Stimulated activated memory B cell treated with anti-CD40 and anti-IgM and Interleukin-4, amounts not matched to agents 10 μg/mL and 1 μg/mL and 100 μg/mL, for 72 hours (primary cell): ENCODE results near the gene MYOF.
"Not testable (repeated sequence)": the region's sequence is repeated elsewhere in the genome, so short reads cannot be mapped to it uniquely, and the experiment has no call there.

Source experiments
- ATAC-seq: fragments of 150-1000 bp; cut with Tn5 transposase; 2 replicates; pipeline ENCODE4 v1.10.0; 2021
- H3K27ac Mint-ChIP-seq: one replicate; pipeline ENCODE4 v1.8.0; 2022; ENCODE audit warnings: mild to moderate bottlenecking, mixed read lengths
- H3K27me3 Mint-ChIP-seq: one replicate; pipeline ENCODE4 v1.8.0; 2022; ENCODE audit warnings: mixed read lengths
- H3K36me3 Mint-ChIP-seq: one replicate; pipeline ENCODE4 v1.8.0; 2022; ENCODE audit warnings: mixed read lengths
- H3K4me1 Mint-ChIP-seq: one replicate; pipeline ENCODE4 v1.8.0; 2022; ENCODE audit warnings: mixed read lengths
- H3K4me3 Mint-ChIP-seq: one replicate; pipeline ENCODE4 v1.8.0; 2022; ENCODE audit warnings: mild to moderate bottlenecking, moderate library complexity, mixed read lengths
- H3K9me3 Mint-ChIP-seq: one replicate; pipeline ENCODE4 v1.8.0; 2022; ENCODE audit warnings: mixed read lengths

Gene MYOF

DNA sequence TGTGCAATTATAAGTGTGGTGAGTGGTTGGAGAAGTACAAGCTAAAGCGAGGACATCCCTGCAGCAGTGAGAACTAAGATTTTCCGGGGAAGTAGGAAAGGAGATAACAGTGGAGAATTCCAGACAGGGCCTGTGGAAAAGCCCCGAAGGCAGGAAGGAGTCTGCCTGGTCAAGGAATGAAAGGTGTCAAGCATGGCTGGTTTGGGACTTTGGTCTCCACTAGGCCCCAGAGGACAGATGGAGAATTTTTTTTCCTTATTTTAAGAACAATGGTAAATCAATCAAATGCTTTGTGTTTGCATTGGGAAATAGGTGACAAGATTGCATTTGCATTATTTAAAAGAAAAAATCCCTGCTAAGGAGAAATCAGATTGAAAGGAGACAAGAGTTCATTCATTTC, 11.0 kb upstream of the MYOF start:
- ATAC-seq, result no peak
- Mint-ChIP-seq H3K27ac (no peak overlapping the region), H3K4me1 (peaks cover 20% of the 10 kb centered on the region), H3K27me3 (peaks cover 22% of the 10 kb centered on the region), H3K4me3 (no peak overlapping the region), H3K9me3 (no peaks in the 10 kb centered on the region), H3K36me3 (no peaks in the 10 kb centered on the region)

DNA sequence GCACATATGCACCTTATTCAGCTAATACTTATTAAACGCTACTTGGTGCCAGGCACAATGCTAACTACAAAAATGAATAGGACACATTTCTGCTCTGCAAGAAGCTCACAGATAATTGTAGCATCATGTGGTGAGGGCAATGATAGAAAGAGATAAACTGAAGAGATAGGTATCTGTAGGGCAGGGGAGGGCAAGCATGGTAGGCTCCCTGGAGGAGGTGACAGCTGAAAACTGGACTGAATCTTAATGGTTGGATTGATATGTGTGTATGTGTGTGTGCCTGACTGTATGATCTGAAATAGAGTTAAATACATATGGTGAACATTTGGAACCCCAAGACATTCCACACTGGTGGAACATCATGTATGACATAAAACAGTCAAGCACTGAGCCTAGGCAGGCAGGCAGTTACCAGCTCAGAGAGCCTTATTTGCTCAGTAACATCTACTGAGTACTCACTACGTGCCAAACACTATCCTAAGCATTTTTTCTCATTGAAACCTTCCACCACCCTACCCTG, 9.5 kb upstream of the MYOF start:
- H3K27me3 Mint-ChIP-seq, result peaks cover 30% of the 10 kb centered on the region
- H3K36me3 Mint-ChIP-seq, result no peaks in the 10 kb centered on the region
- no peak overlapping the region for H3K27ac Mint-ChIP-seq
- H3K4me3 Mint-ChIP-seq, result no peak overlapping the region
- ATAC-seq, result no peak
- no peaks in the 10 kb centered on the region for H3K9me3 Mint-ChIP-seq
- H3K4me1 Mint-ChIP-seq, result peaks cover 5% of the 10 kb centered on the region

DNA sequence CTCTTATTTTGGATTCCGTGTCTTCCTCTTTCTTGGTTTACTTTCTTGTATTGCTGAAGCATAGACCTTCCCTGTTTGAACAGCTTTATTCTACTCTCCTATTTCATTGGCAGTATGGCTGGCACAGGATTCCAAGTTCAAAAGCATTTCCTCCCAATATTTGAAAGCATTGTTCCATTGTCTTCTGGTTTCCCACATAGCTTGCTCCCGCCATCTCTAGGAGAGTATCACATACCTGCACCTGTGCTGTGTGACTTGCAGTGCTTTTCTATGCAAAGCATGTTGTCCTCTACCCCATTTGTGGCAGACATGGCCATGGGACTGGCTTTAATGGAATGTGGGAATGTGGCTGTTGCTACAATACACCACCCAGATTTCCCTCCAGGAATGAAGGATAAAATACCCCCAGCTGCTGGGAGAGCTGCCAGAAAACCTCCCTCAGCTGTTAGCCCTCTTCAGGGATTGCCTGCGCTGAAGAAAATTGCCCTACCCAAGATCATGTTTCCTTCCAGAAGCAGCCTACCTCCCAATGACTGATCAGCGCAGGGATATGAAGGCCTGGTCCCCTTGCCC, 6.9 kb upstream of the MYOF start:
- Mint-ChIP-seq H3K27me3 (peaks cover 53% of the 10 kb centered on the region), H3K4me1 (no peaks in the 10 kb centered on the region), H3K9me3 (no peaks in the 10 kb centered on the region), H3K4me3 (no peak overlapping the region), H3K36me3 (no peaks in the 10 kb centered on the region), H3K27ac (no peak overlapping the region)
- ATAC-seq, result no peak

DNA sequence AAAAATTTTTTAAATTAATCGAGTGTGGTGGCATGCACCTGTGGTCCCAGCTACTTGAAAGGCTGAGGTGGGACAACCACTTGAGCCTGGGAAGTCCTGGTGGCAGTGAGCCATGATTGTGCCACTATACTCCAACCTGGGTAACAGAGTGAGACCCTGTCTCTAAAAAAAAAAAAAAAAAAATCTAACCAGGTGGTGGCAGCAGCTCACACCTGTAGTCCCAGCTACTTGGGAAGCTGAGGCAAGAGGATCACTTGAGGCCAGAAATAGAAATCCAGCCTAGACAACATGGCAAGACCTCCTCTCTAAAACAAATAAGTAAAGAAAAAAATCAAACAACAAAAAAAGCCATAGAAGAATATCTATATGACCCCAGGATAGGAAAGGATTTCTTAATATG, 3.6 kb upstream of the MYOF start:
- Mint-ChIP-seq H3K4me1 (peaks cover 20% of the 10 kb centered on the region), H3K9me3 (no peaks in the 10 kb centered on the region), H3K4me3 (no peak overlapping the region), H3K36me3 (no peaks in the 10 kb centered on the region), H3K27ac (no peak overlapping the region), H3K27me3 (peaks cover 54% of the 10 kb centered on the region)
- ATAC-seq, result no peak

DNA sequence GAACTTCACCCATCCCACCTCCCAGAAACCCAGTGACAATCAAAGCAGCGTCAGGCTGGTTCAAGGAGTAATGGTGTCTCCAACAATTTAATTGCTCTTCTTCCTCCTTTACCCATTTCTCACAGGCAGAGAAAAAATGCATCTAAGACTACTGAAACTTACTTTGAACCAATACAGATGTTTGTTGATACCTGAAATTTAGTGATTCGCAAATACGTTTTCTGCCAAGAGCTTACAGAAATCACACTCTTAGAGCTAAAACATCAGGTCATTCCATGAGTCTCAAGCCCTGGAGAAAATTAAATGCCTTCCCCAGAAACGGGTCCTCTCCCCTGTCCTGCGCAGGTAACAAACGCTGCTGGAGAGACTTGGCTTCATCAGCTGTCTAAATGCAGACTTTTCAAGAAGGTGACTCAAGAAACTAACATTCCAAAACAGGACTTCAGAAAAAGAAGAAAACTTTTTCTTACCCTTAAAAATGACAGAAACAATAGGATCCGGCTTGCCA, 443 bp downstream of the MYOF start:
- Mint-ChIP-seq H3K27ac (peak overlapping the region; percentile 77), H3K9me3 (no peaks in the 10 kb centered on the region)
- no peak for ATAC-seq

DNA sequence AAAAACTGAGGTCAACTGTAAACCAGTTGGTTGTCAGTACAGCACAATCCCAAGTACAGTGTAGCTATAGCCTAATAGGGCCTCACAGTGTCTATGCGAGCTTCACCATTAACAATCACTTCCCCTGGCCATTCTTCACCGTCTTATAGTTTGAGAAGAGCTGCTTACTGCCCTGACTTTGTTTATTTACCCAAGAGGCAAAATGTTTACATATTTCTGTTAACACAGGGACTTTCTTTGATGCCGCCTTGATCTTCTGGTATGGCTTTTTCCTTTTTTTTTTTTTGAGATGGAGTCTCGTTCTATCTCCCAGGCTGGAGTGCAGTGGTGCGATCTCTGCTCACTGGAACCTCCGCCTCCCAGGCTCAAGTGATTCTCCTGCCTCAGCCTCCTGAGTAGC, 3.3 kb downstream of the MYOF start:
- H3K9me3 Mint-ChIP-seq, result no peaks in the 10 kb centered on the region
- no peaks in the 10 kb centered on the region for H3K36me3 Mint-ChIP-seq
- ATAC-seq, result no peak
- no peaks in the 10 kb centered on the region for H3K27me3 Mint-ChIP-seq
- no peak overlapping the region for H3K4me3 Mint-ChIP-seq
- no peak overlapping the region for H3K27ac Mint-ChIP-seq
- H3K4me1 Mint-ChIP-seq, result peaks cover 20% of the 10 kb centered on the region

More for the DNA sequence above, 443 bp downstream of the MYOF start:
- Mint-ChIP-seq H3K4me1 (peaks cover 20% of the 10 kb centered on the region), H3K27me3 (peaks cover 24% of the 10 kb centered on the region), H3K4me3 (peak overlapping the region; percentile 76), H3K36me3 (no peaks in the 10 kb centered on the region)

DNA sequence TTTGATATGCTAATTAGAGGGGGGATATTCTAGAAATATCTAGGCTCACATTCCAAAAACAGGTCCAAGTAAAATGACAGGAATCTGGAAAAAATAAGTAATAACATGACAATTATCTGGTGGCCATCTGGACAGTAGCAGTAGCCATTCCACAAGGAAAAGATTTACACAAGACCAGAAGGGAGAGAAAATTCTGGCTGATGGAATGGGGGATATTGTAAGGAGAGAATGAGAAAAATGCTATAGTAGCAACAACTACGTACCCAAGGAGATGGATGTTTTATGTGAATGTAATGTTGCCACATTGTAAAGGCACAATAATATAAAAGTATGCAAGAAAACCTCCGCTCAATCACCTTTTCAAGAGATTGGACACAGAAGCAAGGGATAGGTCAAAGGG, 5.4 kb downstream of the MYOF start:
- Mint-ChIP-seq H3K4me3 (no peak overlapping the region), H3K27me3 (no peaks in the 10 kb centered on the region), H3K27ac (no peak overlapping the region), H3K4me1 (peaks cover 8% of the 10 kb centered on the region), H3K9me3 (no peaks in the 10 kb centered on the region), H3K36me3 (no peaks in the 10 kb centered on the region)
- ATAC-seq, result no peak

DNA sequence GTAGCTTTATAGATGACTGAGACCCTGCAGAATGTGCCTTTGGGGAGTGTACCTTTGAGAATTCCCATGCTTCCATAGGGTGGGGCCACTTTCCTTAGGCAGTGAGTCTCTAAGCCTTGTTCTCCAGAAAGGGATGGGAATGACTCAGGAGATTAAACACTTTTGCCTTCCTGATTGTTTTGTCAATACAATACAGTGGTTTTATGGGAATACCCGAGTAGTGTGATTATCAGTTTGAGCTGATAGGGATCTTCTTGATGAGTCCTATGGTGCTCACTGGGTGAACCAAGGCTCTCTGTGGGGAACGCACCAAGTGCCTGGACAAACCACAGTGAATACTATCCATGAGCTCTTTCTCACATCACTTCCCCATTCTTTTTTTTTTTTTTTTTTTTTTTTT, 6.3 kb downstream of the MYOF start:
- no peaks in the 10 kb centered on the region for H3K4me1 Mint-ChIP-seq
- H3K27ac Mint-ChIP-seq, result no peak overlapping the region
- no peak for ATAC-seq
- no peaks in the 10 kb centered on the region for H3K36me3 Mint-ChIP-seq
- H3K27me3 Mint-ChIP-seq, result no peaks in the 10 kb centered on the region
- H3K9me3 Mint-ChIP-seq, result no peaks in the 10 kb centered on the region
- H3K4me3 Mint-ChIP-seq, result no peak overlapping the region

DNA sequence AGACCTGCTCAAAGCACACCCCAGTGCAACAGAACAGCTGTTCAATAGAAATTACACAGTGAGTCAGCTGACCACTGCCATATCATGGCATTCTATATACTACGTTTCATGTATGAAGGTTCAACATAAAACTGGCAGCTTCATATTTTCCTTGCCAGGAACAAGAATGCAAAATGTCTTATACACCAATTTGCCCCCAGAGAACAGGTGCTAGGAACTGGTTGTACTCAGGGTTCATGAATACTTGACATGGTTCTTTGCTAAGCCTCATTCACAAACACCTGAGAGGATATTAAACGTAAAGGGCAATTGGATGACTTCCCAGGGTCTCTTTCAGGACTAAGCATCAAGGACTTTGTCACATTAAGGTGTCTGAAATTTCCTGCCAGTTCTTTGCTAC, 6.9 kb downstream of the MYOF start:
- H3K4me1 Mint-ChIP-seq, result no peaks in the 10 kb centered on the region
- H3K27me3 Mint-ChIP-seq, result no peaks in the 10 kb centered on the region
- H3K27ac Mint-ChIP-seq, result no peak overlapping the region
- no peak for ATAC-seq
- H3K36me3 Mint-ChIP-seq, result no peaks in the 10 kb centered on the region
- H3K9me3 Mint-ChIP-seq, result no peaks in the 10 kb centered on the region
- H3K4me3 Mint-ChIP-seq, result no peak overlapping the region

DNA sequence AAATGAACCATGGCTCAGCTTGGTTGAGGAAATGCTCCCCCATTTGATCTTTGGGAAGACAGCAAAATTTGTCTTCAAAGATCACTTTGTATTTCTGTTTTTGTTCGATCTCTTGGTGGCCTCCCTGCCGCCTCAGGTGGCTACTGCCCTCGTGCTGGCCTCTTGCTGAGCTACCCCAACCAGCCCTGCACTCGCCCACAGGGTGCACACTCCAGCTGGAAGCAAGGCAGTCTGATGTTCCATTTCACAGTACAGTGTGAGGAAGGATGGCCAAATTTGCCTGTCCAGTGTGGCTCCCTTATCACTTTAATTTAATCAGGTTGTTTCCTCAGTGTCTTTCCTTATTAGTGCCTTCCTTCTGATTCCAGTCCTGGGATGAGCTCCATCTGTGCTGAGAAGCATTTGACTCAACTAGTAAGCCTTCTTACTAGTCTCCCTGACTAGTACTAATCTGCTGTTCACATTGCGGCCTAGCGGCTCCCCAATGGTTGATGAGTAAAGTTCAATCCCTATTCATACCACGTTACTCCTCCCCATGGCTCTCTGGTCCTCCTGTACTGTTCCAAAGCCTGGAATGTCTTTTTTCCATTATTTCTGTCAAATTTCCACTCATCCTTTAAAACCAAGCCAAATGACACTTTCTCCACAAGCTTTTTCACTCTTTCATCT, 8.2 kb downstream of the MYOF start:
- Mint-ChIP-seq H3K27ac (no peak overlapping the region), H3K36me3 (no peaks in the 10 kb centered on the region), H3K27me3 (no peaks in the 10 kb centered on the region), H3K4me3 (no peak overlapping the region), H3K9me3 (no peaks in the 10 kb centered on the region), H3K4me1 (no peaks in the 10 kb centered on the region)
- no peak for ATAC-seq

DNA sequence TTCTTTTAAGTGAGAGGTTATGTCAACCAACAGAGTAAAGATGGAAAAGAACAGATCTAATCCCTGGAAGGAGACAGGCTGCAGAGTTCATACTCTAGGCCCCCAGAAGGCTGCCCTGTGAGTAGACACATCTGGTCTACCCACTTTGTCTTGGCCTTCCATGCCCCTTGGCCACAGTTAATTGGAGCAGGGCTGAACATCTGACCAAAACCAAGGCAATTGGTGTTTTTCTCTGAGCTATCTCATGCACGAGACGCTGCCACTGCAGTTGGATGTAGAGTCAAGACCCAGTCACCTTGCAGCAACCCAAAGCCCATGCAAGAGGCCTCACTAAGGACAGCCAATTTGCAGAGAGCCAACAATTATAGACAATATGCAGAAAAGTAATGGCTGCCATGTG, 9.0 kb downstream of the MYOF start:
- no peaks in the 10 kb centered on the region for H3K4me1 Mint-ChIP-seq
- no peaks in the 10 kb centered on the region for H3K27me3 Mint-ChIP-seq
- H3K4me3 Mint-ChIP-seq, result no peak overlapping the region
- H3K27ac Mint-ChIP-seq, result no peak overlapping the region
- no peaks in the 10 kb centered on the region for H3K36me3 Mint-ChIP-seq
- no peak for ATAC-seq
- no peaks in the 10 kb centered on the region for H3K9me3 Mint-ChIP-seq

DNA sequence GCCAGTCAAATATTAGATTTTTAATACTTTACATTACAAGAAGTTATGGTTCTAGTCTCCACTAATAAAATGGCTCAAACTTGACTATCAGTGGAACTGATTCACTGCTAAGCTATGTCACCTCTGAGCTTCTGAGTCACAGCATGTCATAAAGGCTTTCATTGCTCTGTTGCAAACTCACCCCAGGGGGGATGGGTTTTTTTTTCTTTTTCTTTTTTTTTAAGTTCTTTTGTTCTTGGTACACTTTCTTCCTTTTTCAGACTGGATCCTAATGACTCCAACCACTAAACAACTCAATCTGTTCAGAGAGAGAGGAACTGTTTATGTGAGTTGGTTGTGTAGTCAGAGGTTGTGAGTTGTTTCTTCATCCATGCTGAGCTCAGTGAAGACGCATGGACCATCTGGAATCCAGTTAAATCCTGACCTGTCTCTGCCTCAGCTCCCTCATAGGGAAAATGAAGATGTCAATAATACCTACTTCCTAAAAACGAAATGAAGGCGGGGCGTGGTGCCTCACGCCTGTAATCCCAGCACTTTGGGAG, 11.0 kb downstream of the MYOF start:
- ATAC-seq, result no peak
- H3K4me3 Mint-ChIP-seq, result no peak overlapping the region
- no peaks in the 10 kb centered on the region for H3K9me3 Mint-ChIP-seq
- no peak overlapping the region for H3K27ac Mint-ChIP-seq
- H3K27me3 Mint-ChIP-seq, result no peaks in the 10 kb centered on the region
- no peaks in the 10 kb centered on the region for H3K4me1 Mint-ChIP-seq
- no peaks in the 10 kb centered on the region for H3K36me3 Mint-ChIP-seq

DNA sequence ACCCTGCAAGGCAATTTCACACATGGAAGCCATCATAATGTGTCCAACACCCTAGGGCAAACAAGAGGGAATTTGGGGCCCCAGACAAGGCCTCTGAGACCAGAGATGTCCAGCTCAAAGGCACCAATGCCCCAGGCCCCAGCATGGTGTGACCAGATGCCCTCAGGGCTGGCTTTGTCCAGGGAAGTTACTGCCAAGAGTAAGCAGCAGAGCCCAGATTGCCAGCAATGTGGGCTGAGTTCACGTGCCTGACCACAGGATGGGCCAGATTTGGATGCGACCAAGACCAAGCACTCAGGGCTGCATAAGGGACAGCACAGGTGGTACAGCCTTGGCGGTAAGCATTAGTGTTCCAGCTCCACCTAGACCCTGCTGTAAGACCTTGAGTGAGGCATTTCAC, 12.7 kb downstream of the MYOF start:
- no peak overlapping the region for H3K27ac Mint-ChIP-seq
- H3K4me1 Mint-ChIP-seq, result no peaks in the 10 kb centered on the region
- H3K4me3 Mint-ChIP-seq, result no peak overlapping the region
- ATAC-seq, result no peak
- no peaks in the 10 kb centered on the region for H3K36me3 Mint-ChIP-seq
- H3K27me3 Mint-ChIP-seq, result no peaks in the 10 kb centered on the region
- no peaks in the 10 kb centered on the region for H3K9me3 Mint-ChIP-seq

DNA sequence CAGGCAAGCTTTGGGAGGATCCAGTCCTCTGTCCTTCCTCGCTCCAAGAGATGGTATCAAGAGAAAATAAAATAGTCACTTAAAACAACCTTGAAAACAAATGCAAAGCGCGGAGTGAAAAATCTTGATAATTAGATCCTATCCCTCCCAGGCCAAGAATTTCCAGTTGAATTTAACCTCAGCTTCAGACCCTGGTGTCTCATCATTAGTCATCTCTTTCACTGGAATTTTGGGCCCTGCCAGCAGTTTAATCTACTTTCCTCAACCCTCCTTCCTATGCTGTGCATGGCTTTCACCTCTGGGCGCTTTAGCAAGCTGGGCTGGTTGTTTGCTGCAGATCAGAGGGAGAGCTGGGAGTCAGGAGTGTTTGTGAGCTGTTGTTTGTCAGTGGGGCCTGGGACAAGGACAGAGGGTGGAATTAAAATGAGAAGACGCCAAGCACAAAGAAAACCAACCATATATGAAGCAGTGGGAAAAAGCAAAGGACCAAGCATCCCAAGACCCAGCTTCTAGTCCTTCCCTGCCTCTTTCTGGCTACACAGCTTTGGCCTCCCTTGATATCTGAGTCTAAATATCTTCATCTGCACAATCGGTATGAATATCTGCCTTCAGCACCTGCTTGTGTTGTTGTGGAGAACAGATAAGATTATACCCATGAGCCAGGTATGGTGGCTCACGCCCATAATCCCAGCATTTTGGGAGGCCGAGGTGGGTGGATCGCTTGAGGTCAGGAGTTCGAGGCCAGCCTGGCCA, 13.5 kb downstream of the MYOF start:
- Mint-ChIP-seq H3K4me1 (no peaks in the 10 kb centered on the region), H3K27ac (no peak overlapping the region), H3K4me3 (no peak overlapping the region), H3K9me3 (no peaks in the 10 kb centered on the region), H3K36me3 (no peaks in the 10 kb centered on the region), H3K27me3 (no peaks in the 10 kb centered on the region)
- ATAC-seq, result no peak

DNA sequence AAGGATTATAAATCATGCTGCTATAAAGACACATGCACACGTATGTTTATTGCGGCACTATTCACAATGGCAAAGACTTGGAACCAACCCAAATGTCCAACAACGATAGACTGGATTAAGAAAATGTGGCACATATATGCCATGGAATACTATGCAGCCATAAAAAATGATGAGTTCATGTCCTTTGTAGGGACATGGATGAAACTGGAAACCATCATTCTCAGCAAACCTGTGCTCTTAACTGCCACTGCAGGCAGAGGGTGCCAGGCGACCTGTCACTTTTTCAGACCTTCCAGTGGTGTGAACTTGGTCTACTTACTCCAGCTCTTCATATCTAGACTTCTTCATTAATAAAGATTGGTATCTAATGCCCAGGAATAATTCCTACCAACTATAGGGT, 14.5 kb downstream of the MYOF start:
- H3K4me1 Mint-ChIP-seq, ATAC-seq, H3K36me3 Mint-ChIP-seq, H3K4me3 Mint-ChIP-seq, H3K9me3 Mint-ChIP-seq, H3K27me3 Mint-ChIP-seq, H3K27ac Mint-ChIP-seq: not testable (repeated sequence)
